HepG2 (cell line): ENCODE results near the gene EGFR. TPM values are rescaled to one million over a fixed set of nuclear protein-coding genes. Genes with fewer than 3 reads are reported as not detected.

Source experiments
- ATAC-seq: fragments of 200-7000 bp; cut with Tn5 transposase; 3 replicates; pipeline ENCODE4 v1.9.1; 2020; ENCODE audit warnings: mild to moderate bottlenecking, moderate library complexity
- BruUV-seq: library from RNA; stranded (reverse); fragments of 400-500 nt; replicated peaks from 2 replicates; lab custom pipeline; 2021; lab: Mats Ljungman, UMichigan
- CTCF ChIA-PET: fragments of 300-600 bp; formaldehyde crosslinking; extraction: SDS; loops from one replicate; lab custom pipeline; 2021; ENCODE audit warnings: low total read pairs, inconsistent platforms, low intra/inter-chr PET ratio; lab: Yijun Ruan, JAX
- POLR2A ChIA-PET: fragments of 350-600 bp; sonication (Branson Sonifier 250); formaldehyde crosslinking; loops from one replicate; lab custom pipeline; 2020; ENCODE audit warnings: antibody characterized with exemption, inconsistent platforms; lab: Yijun Ruan, JAX
- DNase-seq: peaks from one replicate; pipeline ENCODE4 v3.0.0-alpha.2; 2015; ENCODE audit warnings: low spot score
- FAIRE-seq: peaks from 3 replicates; lab custom pipeline; 2011; peaks lifted over from hg19 to GRCh38; lab: Jason Lieb, UNC
- H2AFZ ChIP-seq: one replicate; pipeline ENCODE4 v1.6.1; 2011; ENCODE audit warnings: low read length, inconsistent platforms
- H3K27ac ChIP-seq: fragments of 300-600 bp; 3 replicates; pipeline ENCODE4 v1.8.0; 2011; ENCODE audit warnings: mixed run types, mild to moderate bottlenecking, mixed read lengths, low read length, inconsistent platforms; ENCODE audit not compliant: insufficient read depth; ENCODE audit errors: extremely low read length
- H3K27me3 ChIP-seq, 2 experiments: fragments of 200-600 bp in 1 of 2; 2 replicates in 1 of 2; 3 replicates in 1 of 2; pipeline versions ENCODE4 v1.6.0 to v1.8.0; 2011; ENCODE audit warnings: low read length in 2 of 2, mild to moderate bottlenecking in 2 of 2, moderate library complexity in 2 of 2, inconsistent platforms in 1 of 2; ENCODE audit not compliant: insufficient read depth in 2 of 2, control insufficient read depth in 1 of 2
- H3K36me3 ChIP-seq, 2 experiments: fragments of 200-600 bp in 1 of 2; replicated peaks in 1 of 2; 2 replicates in 1 of 2; 3 replicates in 1 of 2; pipeline versions ENCODE4 v1.5.1 to v1.8.0; 2011; ENCODE audit warnings: low read length in 2 of 2, inconsistent platforms in 1 of 2; ENCODE audit not compliant: insufficient read depth in 2 of 2, control insufficient read depth in 1 of 2
- H3K4me1 ChIP-seq: 2 replicates; pipeline ENCODE4 v1.5.1; 2012; ENCODE audit warnings: low read length, inconsistent platforms; ENCODE audit not compliant: insufficient read depth
- H3K4me2 ChIP-seq: 2 replicates; pipeline ENCODE4 v1.6.0; 2011; ENCODE audit warnings: low read depth, low read length, inconsistent platforms
- H3K4me3 ChIP-seq, 3 experiments: fragments of 200-600 bp in 1 of 3; sonication (generic), shearing (Covaris generic) in 1 of 3; replicated peaks in 1 of 3; 2 replicates each; pipeline ENCODE4 v1.5.1; 2011 to 2016; ENCODE audit warnings: low read length in 3 of 3, inconsistent platforms in 2 of 3, low read depth in 2 of 3, mild to moderate bottlenecking in 2 of 3, control low read depth in 1 of 3, mixed read lengths in 1 of 3; ENCODE audit not compliant: insufficient read depth in 1 of 3
- H3K79me2 ChIP-seq: one replicate; pipeline ENCODE4 v1.6.1; 2011; ENCODE audit warnings: low read length, inconsistent platforms; ENCODE audit not compliant: insufficient read depth
- H3K9ac ChIP-seq: 2 replicates; pipeline ENCODE4 v1.6.0; 2011; ENCODE audit warnings: mild to moderate bottlenecking, low read depth, low read length, inconsistent platforms; ENCODE audit not compliant: insufficient read depth
- H3K9me3 ChIP-seq: 2 replicates; pipeline ENCODE4 v1.5.1; 2012; ENCODE audit warnings: mild to moderate bottlenecking, low read length
- H4K20me1 ChIP-seq: 2 replicates; pipeline ENCODE4 v1.6.0; 2011; ENCODE audit warnings: inconsistent platforms, mild to moderate bottlenecking, low read length, moderate library complexity; ENCODE audit not compliant: insufficient read depth
- ATF5 ChIP-seq: sonication (generic); formaldehyde crosslinking; IDR thresholded peaks from 2 replicates; pipeline ENCODE4 v1.4.0; 2020; ENCODE audit warnings: mild to moderate bottlenecking, low read depth, missing genetic modification reagents
- BATF2 ChIP-seq: sonication (generic); formaldehyde crosslinking; IDR thresholded peaks from 2 replicates; pipeline ENCODE4 v1.8.0; 2022; ENCODE audit warnings: mild to moderate bottlenecking, missing genetic modification reagents, moderate library complexity
- DR1 ChIP-seq: sonication (generic); formaldehyde crosslinking; IDR thresholded peaks from 2 replicates; pipeline ENCODE4 v1.8.0; 2021; ENCODE audit warnings: mild to moderate bottlenecking, missing genetic modification reagents, inconsistent platforms
- ELF4 ChIP-seq: sonication (generic); formaldehyde crosslinking; IDR thresholded peaks from 2 replicates; pipeline ENCODE4 v1.5.0; 2020; ENCODE audit warnings: missing genetic modification reagents, mild to moderate bottlenecking, moderate library complexity, borderline replicate concordance
- EP300 ChIP-seq, 3 experiments: sonication (generic) in 1 of 3; formaldehyde crosslinking in 1 of 3; IDR thresholded peaks; 2 replicates each; pipeline versions ENCODE4 v1.5.1 to v1.6.1; 2011 to 2020; ENCODE audit warnings: low read depth in 2 of 3, low read length in 2 of 3, borderline replicate concordance in 1 of 3, improper control_type of control experiment in 1 of 3, mild to moderate bottlenecking in 1 of 3, missing genetic modification reagents in 1 of 3, moderate library complexity in 1 of 3
- LBX2 ChIP-seq: sonication (generic); formaldehyde crosslinking; IDR thresholded peaks from 2 replicates; pipeline ENCODE4 v1.5.0; 2020; ENCODE audit warnings: missing genetic modification reagents, mild to moderate bottlenecking, borderline replicate concordance
- MZF1 ChIP-seq: sonication (generic); formaldehyde crosslinking; IDR thresholded peaks from 2 replicates; pipeline ENCODE4 v1.8.1; 2023; ENCODE audit warnings: mild to moderate bottlenecking, missing genetic modification reagents, borderline replicate concordance
- NFE2L1 ChIP-seq: sonication (generic); formaldehyde crosslinking; IDR thresholded peaks from 2 replicates; pipeline ENCODE4 v1.4.0; 2020; ENCODE audit warnings: missing genetic modification reagents, mild to moderate bottlenecking, borderline replicate concordance
- RXRA ChIP-seq: sonication (generic); formaldehyde crosslinking; IDR thresholded peaks from 2 replicates; pipeline ENCODE4 v1.5.1; 2020; ENCODE audit warnings: missing genetic modification reagents
- ZNF160 ChIP-seq: sonication (generic); formaldehyde crosslinking; IDR thresholded peaks from 2 replicates; pipeline ENCODE4 v1.8.0; 2022; ENCODE audit warnings: mild to moderate bottlenecking, inconsistent platforms, missing genetic modification reagents
- ZSCAN29 ChIP-seq: sonication (generic); formaldehyde crosslinking; conservative IDR thresholded peaks from 2 replicates; pipeline ENCODE4 v1.4.0; 2020; ENCODE audit warnings: mild to moderate bottlenecking, missing genetic modification reagents
- ZUFSP ChIP-seq: sonication (generic); formaldehyde crosslinking; IDR thresholded peaks from 2 replicates; pipeline ENCODE4 v1.9.0; 2021; ENCODE audit warnings: missing genetic modification reagents, mild to moderate bottlenecking, borderline replicate concordance
- WGBS: methylation state at CpG from one replicate; pipeline ENCODE4 v1.1.6; 2017; ENCODE audit warnings: low lambda C conversion rate; 5-methylcytosine and 5-hydroxymethylcytosine counted together
- in situ Hi-C: cut with HindIII; loops from 2 replicates; pipeline ENCODE4 v1.10.0; 2017; ENCODE audit warnings: low pct_unique_long_range_greater_than_20kb; ENCODE audit not compliant: extremely low pct_ligation_motif_present
- intact Hi-C: fragments of 100-400 bp; cut with micrococcal nuclease; formaldehyde crosslinking; loops from one replicate; pipeline ENCODE4 v1.10.0; 2022; ENCODE audit not compliant: unreplicated experiment
- polyA plus RNA-seq, 8 experiments: library from polyadenylated mRNA; depleted of rRNA in 3 of 8; stranded (reverse) in 7 of 8; unstranded in 1 of 8; fragments of >200 nt; fragmentation: Illumina TruSeq in 4 of 8; extraction: Trizol in 4 of 8; gene quantifications; 2 replicates each; pipeline versions ENCODE4 v1.2.1 to v1.2.3, GENCODE V29; 2011 to 2016; ENCODE audit warnings: low read depth in 4 of 8, missing spikeins in 1 of 8, mixed read lengths in 1 of 8; ENCODE audit not compliant: insufficient read depth in 1 of 8
- total RNA-seq, 5 experiments: library from RNA; depleted of rRNA; stranded (reverse); fragments of >200 nt; fragmentation: Illumina TruSeq; extraction: Trizol; gene quantifications; 2 replicates each; pipeline ENCODE4 v1.2.3, GENCODE V29; 2016; ENCODE audit warnings: low read depth in 1 of 5

The EGFR gene
- total and polyA plus RNA-seq, 2 of the 13 experiments (the other 11 are each of a cell fraction or from before 2014, with no cell fraction given): 7.0 to 10.0 TPM

GRCh38 chr7:55032069-55032699, 13.4 kb downstream of the EGFR start:
- CTCF ChIA-PET: no interaction called here
- no peaks in the 10 kb centered on the region for H3K9me3 ChIP-seq
- H2AFZ ChIP-seq: no peak overlapping the region
- no peak overlapping the region for H3K4me2 ChIP-seq
- no peaks in the 10 kb centered on the region for H3K27me3 ChIP-seq
- no peak for DNase-seq
- FAIRE-seq: no peak
- H3K36me3 ChIP-seq: no peaks in the 10 kb centered on the region
- peaks cover 2% of the 10 kb centered on the region for H3K79me2 ChIP-seq
- intact Hi-C loops (no loop called here), in situ Hi-C loops (no loop called here)
- no TSS peak for BruUV-seq
- H3K27ac ChIP-seq: no peak overlapping the region
- 83% methylated on average over 9 of the region's 9 CpGs for WGBS
- no peak for ATAC-seq
- H4K20me1 ChIP-seq: no peaks in the 10 kb centered on the region
- POLR2A ChIA-PET: no interaction called here
- H3K4me3 ChIP-seq: no peak overlapping the region
- TF ChIP-seq NFE2L1 (CRISPR knock-in tag) (no peak), ZSCAN29 (CRISPR knock-in tag) (no peak), ATF5 (CRISPR knock-in tag) (no peak), RXRA (CRISPR knock-in tag) (no peak), ELF4 (CRISPR knock-in tag) (no peak)
- H3K4me1 ChIP-seq: peaks cover 58% of the 10 kb centered on the region
- H3K9ac ChIP-seq: no peak overlapping the region

GRCh38 chr7:55033236-55033846, 14.5 kb downstream of the EGFR start:
- DNase-seq (no peak), ATAC-seq (peak; percentile 56), FAIRE-seq (no peak)
- Histone ChIP-seq H3K4me1 (peaks cover 58% of the 10 kb centered on the region), H3K79me2 (peaks cover 2% of the 10 kb centered on the region), H3K9me3 (no peaks in the 10 kb centered on the region), H3K27ac (peak overlapping the region; percentile 5), H3K36me3 (no peaks in the 10 kb centered on the region), H4K20me1 (no peaks in the 10 kb centered on the region), H3K4me2 (no peak overlapping the region), H3K4me3 (no peak overlapping the region), H3K9ac (no peak overlapping the region), H3K27me3 (no peaks in the 10 kb centered on the region), H2AFZ (no peak overlapping the region)
- ChIA-PET CTCF (no interaction called here), POLR2A (no interaction called here)
- intact Hi-C loops (no loop called here), in situ Hi-C loops (no loop called here)
- BruUV-seq: no TSS peak
- WGBS: 70% methylated on average over 4 of the region's 10 CpGs
- TF ChIP-seq DR1 (CRISPR knock-in tag): no peak
- no peak for TF ChIP-seq LBX2
- peak; percentile 64; the same call in 1 of the 2 replicates for TF ChIP-seq RXRA (CRISPR knock-in tag)
- 0 out of 4 replicates have a peak, but pooled peaks of 1 of the 2 experiments have one; percentile 9 for TF ChIP-seq EP300 (IDR thresholded peaks at IDR 0.05; ENCODE audit: low read depth in 2 of 2, low read length in 2 of 2)
- TF ChIP-seq EP300 (CRISPR knock-in tag; IDR thresholded peaks at IDR 0.05; ENCODE audit: borderline replicate concordance): no peak
- TF ChIP-seq ZNF160 (CRISPR knock-in tag): no peak
- TF ChIP-seq MZF1 (CRISPR knock-in tag): no peak
- no peak for TF ChIP-seq ZUFSP (CRISPR knock-in tag)
- no peak for TF ChIP-seq BATF2 (CRISPR knock-in tag)
